ENCODE measurements around the gene ALK.

- TF ChIP-seq CTCF (IDR thresholded peaks at IDR 0.05) (no peak), POLR2A (IDR thresholded peaks at IDR 0.05) (no peak)
Observed at GRCh38 chr2:29382486-29382885, 538.9 kb downstream of the ALK start.
